H1 (cell line): ENCODE results near the gene CBLL1. TPM values are rescaled to one million over a fixed set of nuclear protein-coding genes. Genes with fewer than 3 reads are reported as not detected.

ENCODE experiments used
- CTCF ChIA-PET: fragments of 300-600 bp; sonication (Branson Sonifier 250); formaldehyde crosslinking; loops from one replicate; lab custom pipeline; 2021; ENCODE audit not compliant: partially characterized antibody; lab: Charles Lee
- POLR2A ChIA-PET: fragments of 300-600 bp; sonication (Branson Sonifier 250); formaldehyde crosslinking; loops from one replicate; lab custom pipeline; 2021; ENCODE audit warnings: inconsistent platforms; ENCODE audit not compliant: partially characterized antibody; lab: Charles Lee
- DNase-seq, 2 experiments: peaks; one replicate each; pipeline versions ENCODE4 v3.0.0 to v3.0.0-alpha.2; 2010 to 2022; ENCODE audit warnings: low spot score in 2 of 2, low read depth in 1 of 2, mixed read lengths in 1 of 2
- FAIRE-seq: peaks from 2 replicates; lab custom pipeline; 2011; peaks lifted over from hg19 to GRCh38; lab: Jason Lieb, UNC
- H2AFZ ChIP-seq: 2 replicates; pipeline ENCODE4 v1.8.1; 2012; ENCODE audit warnings: low read length, inconsistent platforms
- H2AK5ac ChIP-seq: 2 replicates; pipeline ENCODE4 v1.6.1; 2013; ENCODE audit warnings: low read depth, low read length
- H2BK120ac ChIP-seq: replicated peaks from 2 replicates; pipeline ENCODE3; 2013; ENCODE audit warnings: low read depth, low read length, inconsistent platforms
- H2BK12ac ChIP-seq: 2 replicates; pipeline ENCODE4 v1.6.1; 2013; ENCODE audit warnings: low read depth, low read length
- H2BK15ac ChIP-seq: 2 replicates; pipeline ENCODE4 v1.6.1; 2013; ENCODE audit warnings: low read length
- H2BK20ac ChIP-seq: 2 replicates; pipeline ENCODE4 v1.6.1; 2013; ENCODE audit warnings: low read length
- H2BK5ac ChIP-seq: 2 replicates; pipeline ENCODE4 v1.6.1; 2013; ENCODE audit warnings: low read depth, low read length
- H3K14ac ChIP-seq: 2 replicates; pipeline ENCODE4 v1.6.1; 2013; ENCODE audit warnings: inconsistent platforms; ENCODE audit not compliant: insufficient read length
- H3K18ac ChIP-seq: 2 replicates; pipeline ENCODE4 v1.6.1; 2013; ENCODE audit warnings: low read length; ENCODE audit errors: extremely low read depth
- H3K23ac ChIP-seq: 2 replicates; pipeline ENCODE4 v1.6.1; 2013; ENCODE audit warnings: inconsistent platforms; ENCODE audit not compliant: insufficient read length
- H3K23me2 ChIP-seq: 2 replicates; pipeline ENCODE4 v1.6.1; 2013; ENCODE audit warnings: low read depth, low read length
- H3K27ac ChIP-seq: 2 replicates; pipeline ENCODE4 v1.6.1; 2011; ENCODE audit warnings: low read depth, low read length, inconsistent platforms
- H3K27me3 ChIP-seq, 4 experiments: replicated peaks in 1 of 4; 1 replicate in 1 of 4; 2 replicates in 3 of 4; pipeline versions ENCODE4 v1.6.1 to v1.8.1; 2011 to 2013; ENCODE audit warnings: low read length in 3 of 4, mild to moderate bottlenecking in 3 of 4, inconsistent platforms in 2 of 4, mixed read lengths in 2 of 4, moderate library complexity in 1 of 4; ENCODE audit not compliant: control insufficient read depth in 3 of 4, insufficient read depth in 3 of 4; ENCODE audit errors: extremely low read depth in 1 of 4
- H3K36me3 ChIP-seq, 4 experiments: 2 replicates each; pipeline versions ENCODE4 v1.6.1 to v1.8.1; 2011 to 2013; ENCODE audit warnings: mild to moderate bottlenecking in 4 of 4, low read length in 3 of 4, moderate library complexity in 2 of 4, control low read depth in 1 of 4, inconsistent platforms in 1 of 4; ENCODE audit not compliant: insufficient read depth in 4 of 4, control insufficient read depth in 2 of 4
- H3K4ac ChIP-seq: replicated peaks from 2 replicates; pipeline ENCODE3; 2013; ENCODE audit warnings: low read length, low read depth, mixed read lengths, inconsistent platforms; ENCODE audit not compliant: insufficient read length
- H3K4me1 ChIP-seq, 4 experiments: replicated peaks in 1 of 4; 1 replicate in 1 of 4; 2 replicates in 3 of 4; pipeline versions ENCODE4 v1.6.1 to v1.8.1; 2011 to 2013; ENCODE audit warnings: low read length in 3 of 4, inconsistent platforms in 2 of 4, mixed read lengths in 1 of 4; ENCODE audit not compliant: insufficient read depth in 4 of 4, control insufficient read depth in 3 of 4
- H3K4me2 ChIP-seq, 2 experiments: 2 replicates each; pipeline versions ENCODE4 v1.6.1 to v1.8.1; 2011 to 2013; ENCODE audit warnings: low read depth in 2 of 2, low read length in 2 of 2, control low read depth in 1 of 2, inconsistent platforms in 1 of 2, mild to moderate bottlenecking in 1 of 2; ENCODE audit not compliant: insufficient read depth in 1 of 2
- H3K4me3 ChIP-seq, 4 experiments: fragments of 200-600, 300-600 bp in 1 of 4; sonication (generic), shearing (Covaris generic), sonication (Bioruptor Twin) in 1 of 4; 2 replicates each; pipeline versions ENCODE4 v1.5.1 to v1.8.1; 2011 to 2016; ENCODE audit warnings: low read length in 4 of 4, low read depth in 3 of 4, control low read depth in 2 of 4, inconsistent platforms in 2 of 4, mild to moderate bottlenecking in 2 of 4, mixed read lengths in 1 of 4, moderate library complexity in 1 of 4; ENCODE audit not compliant: insufficient read depth in 2 of 4; ENCODE audit errors: extremely low read depth in 1 of 4
- H3K56ac ChIP-seq: replicated peaks from 2 replicates; pipeline ENCODE3; 2013; ENCODE audit warnings: low read depth, mild to moderate bottlenecking, mixed read lengths, low read length, inconsistent platforms; ENCODE audit not compliant: insufficient read length
- H3K79me1 ChIP-seq: 2 replicates; pipeline ENCODE4 v1.6.1; 2013; ENCODE audit warnings: low read depth, low read length, control low read depth
- H3K79me2 ChIP-seq, 2 experiments: 2 replicates each; pipeline versions ENCODE4 v1.6.1 to v1.8.1; 2012 to 2013; ENCODE audit warnings: low read length in 2 of 2, mild to moderate bottlenecking in 2 of 2, inconsistent platforms in 1 of 2; ENCODE audit not compliant: insufficient read depth in 2 of 2, control insufficient read depth in 1 of 2
- H3K9ac ChIP-seq, 4 experiments: replicated peaks in 1 of 4; 1 replicate in 1 of 4; 2 replicates in 3 of 4; pipeline versions ENCODE4 v1.6.1 to v1.8.1; 2011 to 2013; ENCODE audit warnings: low read depth in 3 of 4, low read length in 3 of 4, control low read depth in 2 of 4, mild to moderate bottlenecking in 2 of 4, moderate library complexity in 2 of 4, inconsistent platforms in 1 of 4; ENCODE audit errors: extremely low read depth in 1 of 4
- H3K9me3 ChIP-seq, 2 experiments: 2 replicates each; pipeline versions ENCODE4 v1.6.1 to v1.8.1; 2012 to 2013; ENCODE audit warnings: mild to moderate bottlenecking in 2 of 2, moderate library complexity in 2 of 2, control low read depth in 1 of 2, inconsistent platforms in 1 of 2, low read depth in 1 of 2, low read length in 1 of 2, mixed read lengths in 1 of 2; ENCODE audit not compliant: insufficient read depth in 2 of 2
- H4K20me1 ChIP-seq, 2 experiments: replicated peaks in 1 of 2; 2 replicates each; pipeline versions ENCODE3 to v1.8.1; 2011 to 2013; ENCODE audit warnings: inconsistent platforms in 2 of 2, low read length in 2 of 2, mild to moderate bottlenecking in 1 of 2; ENCODE audit not compliant: insufficient read depth in 2 of 2, control insufficient read depth in 1 of 2
- H4K5ac ChIP-seq: 2 replicates; pipeline ENCODE4 v1.6.1; 2013; ENCODE audit warnings: low read length, low read depth, mixed read lengths, inconsistent platforms; ENCODE audit not compliant: insufficient read length
- H4K8ac ChIP-seq: 2 replicates; pipeline ENCODE4 v1.8.0; 2013; ENCODE audit warnings: mild to moderate bottlenecking, moderate library complexity, low read length, inconsistent platforms; ENCODE audit not compliant: insufficient read depth; ENCODE audit errors: extremely low read depth
- H4K91ac ChIP-seq: replicated peaks from 2 replicates; pipeline ENCODE3; 2013; ENCODE audit warnings: low read length, mixed read lengths, inconsistent platforms; ENCODE audit not compliant: insufficient read length
- ASH2L ChIP-seq: fragments of 200-600, 300-600 bp; sonication (generic); IDR thresholded peaks from one replicate; pipeline ENCODE4 v1.7.1; 2017; ENCODE audit warnings: low read length
- NRF1 ChIP-seq: IDR thresholded peaks from 2 replicates; pipeline ENCODE4 v1.6.1; 2011; ENCODE audit warnings: mild to moderate bottlenecking, low read depth, low read length, improper control_type of control experiment
- POLR2AphosphoS5 ChIP-seq: IDR thresholded peaks from 2 replicates; pipeline ENCODE4 v1.6.1; 2011; ENCODE audit warnings: low read depth, low read length
- RBBP5 ChIP-seq: IDR thresholded peaks from 2 replicates; pipeline ENCODE4 v1.7.1; 2012; ENCODE audit warnings: low read depth, mild to moderate bottlenecking, inconsistent platforms, low read length, moderate library complexity, borderline replicate concordance
- RNF2 ChIP-seq: fragments of 200-900, 300-1000 bp; sonication (generic); IDR thresholded peaks from 2 replicates; pipeline ENCODE4 v1.7.1; 2016; ENCODE audit warnings: borderline replicate concordance, low read depth, mild to moderate bottlenecking, antibody characterized with exemption, low read length; ENCODE audit not compliant: poor library complexity, severe bottlenecking; ENCODE audit errors: missing control alignments
- RXRA ChIP-seq: IDR thresholded peaks from 2 replicates; pipeline ENCODE4 v1.6.1; 2011; ENCODE audit warnings: low read depth, mild to moderate bottlenecking, low read length, moderate library complexity; ENCODE audit not compliant: insufficient read depth
- SP4 ChIP-seq: IDR thresholded peaks from 2 replicates; pipeline ENCODE4 v1.6.1; 2012; ENCODE audit warnings: low read length, inconsistent platforms
- WGBS, 2 experiments: shearing (Covaris generic) in 1 of 2; methylation state at CpG; one replicate each; pipeline versions ENCODE4 v1.1.6 to v1.1.7; 2013 to 2015; ENCODE audit warnings: low lambda C conversion rate in 2 of 2, mixed read lengths in 2 of 2, inconsistent platforms in 1 of 2, low coverage in 1 of 2, missing lambda C conversion rate in 1 of 2; ENCODE audit not compliant: insufficient replicate concordance in 2 of 2, insufficient coverage in 1 of 2, insufficient read length in 1 of 2; ENCODE audit errors: extremely low coverage in 1 of 2, missing lambda C conversion rate in 1 of 2; 5-methylcytosine and 5-hydroxymethylcytosine counted together
- polyA plus RNA-seq, 7 experiments: library from polyadenylated mRNA; depleted of rRNA in 3 of 7; stranded (reverse) in 5 of 7; unstranded in 2 of 7; fragments of >200 nt in 5 of 7; fragments of 200-250 nt in 2 of 7; gene quantifications; 1 replicate in 5 of 7; 2 replicates in 1 of 7; 4 replicates in 1 of 7; pipeline versions ENCODE4 v1.2.1 to v1.2.3, GENCODE V29; 2011 to 2013; ENCODE audit warnings: missing spikeins in 2 of 7, mixed read lengths in 2 of 7
- total RNA-seq: library from RNA; stranded (reverse); fragmentation: NEBNext Ultra II Directional; extraction: Animal tissue kit (Norgen Biotek cat#: 25700); gene quantifications from 2 replicates; pipeline ENCODE4 v1.2.1, GENCODE V29; 2021
- TF ChIP-seq, protein P1 (sequence below): IDR thresholded peaks from 2 replicates; pipeline ENCODE4 v1.6.1; 2012; ENCODE audit warnings: low read length, inconsistent platforms

Gene CBLL1
- total and polyA plus RNA-seq, 2 of the 8 experiments (the other 6 are each of a cell fraction or from before 2014, with no cell fraction given), result 27.0 to 34.0 TPM

DNA sequence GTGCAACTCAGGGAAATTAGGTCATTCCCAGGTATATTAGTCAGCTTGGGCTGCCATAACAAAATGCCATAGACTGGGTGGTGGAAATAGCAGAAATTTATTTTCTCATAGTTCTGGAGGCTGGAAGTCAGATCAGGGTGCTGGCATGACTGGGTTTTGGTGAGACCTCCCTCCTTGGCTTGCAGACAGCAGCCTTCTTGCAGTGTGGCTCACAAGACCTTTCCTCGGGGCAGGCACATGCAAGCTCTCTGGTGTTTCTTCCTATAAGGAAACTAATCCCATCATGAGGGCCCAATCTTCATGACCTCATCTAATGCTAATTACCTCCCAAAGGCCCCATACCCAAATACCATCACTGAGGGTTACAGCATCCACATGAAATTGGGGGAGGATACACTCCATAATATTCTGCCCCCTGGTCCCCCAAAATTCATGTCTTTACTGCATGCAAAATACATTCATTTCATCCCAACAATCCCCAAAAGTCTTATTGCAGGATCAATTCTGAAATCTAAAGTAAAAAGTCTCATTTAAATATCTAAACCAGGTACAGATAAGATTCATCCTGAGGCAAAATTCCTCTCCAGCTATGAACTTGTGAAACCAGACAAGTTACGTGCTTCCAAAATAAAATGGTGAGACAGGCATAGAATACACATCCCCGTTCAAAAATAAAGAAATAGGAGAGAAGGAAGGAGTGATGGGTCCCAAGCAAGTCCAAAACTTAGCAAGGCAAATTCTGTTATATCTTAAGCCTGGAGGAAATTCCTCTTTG, 17.4 kb upstream of the CBLL1 start:
- no peak overlapping the region for H4K8ac ChIP-seq
- H3K4ac ChIP-seq, result no peak overlapping the region
- no peak overlapping the region for H2AK5ac ChIP-seq
- H2BK5ac ChIP-seq, result no peak overlapping the region
- H2BK120ac ChIP-seq, result no peak overlapping the region
- WGBS, 2 experiments, result 86% methylated on average over 3 of the region's 3 CpGs; no CpG with 5 or more reads in 1 of the 2 experiments
- POLR2A ChIA-PET, result interaction anchor here (0.6 kb wide), 1 partner anchor 243 kb away, joined by 3 read pairs; no protein-coding TSS in a partner anchor
- no peak overlapping the region for H3K23ac ChIP-seq
- H4K91ac ChIP-seq, result no peak overlapping the region
- CTCF ChIA-PET, result interaction anchor here (0.6 to 4.2 kb wide), 11 partner anchors 15 to 588 kb away, joined by 3 to 30 read pairs (median 3); partner anchors contain the start of genes BCAP29, CBLL1, COG5 and DUS4L
- H3K79me1 ChIP-seq, result no peaks in the 10 kb centered on the region
- H3K9ac ChIP-seq, result no peak overlapping the region
- no peaks in the 10 kb centered on the region for H3K27me3 ChIP-seq
- H4K20me1 ChIP-seq, result no peaks in the 10 kb centered on the region
- DNase-seq (no peak), FAIRE-seq (no peak)
- no peaks in the 10 kb centered on the region for H3K9me3 ChIP-seq
- peak overlapping the region; percentile 76; the same call in 1 of the 2 replicates for H2AFZ ChIP-seq
- no peak overlapping the region for H2BK20ac ChIP-seq
- H3K14ac ChIP-seq, result no peak overlapping the region
- no peak overlapping the region for H2BK12ac ChIP-seq
- no peaks in the 10 kb centered on the region for H3K23me2 ChIP-seq
- H3K27ac ChIP-seq, result no peak overlapping the region
- H2BK15ac ChIP-seq, result no peak overlapping the region
- H3K4me2 ChIP-seq, result no peak overlapping the region
- no peak overlapping the region for H3K56ac ChIP-seq
- H3K4me3 ChIP-seq, result no peak overlapping the region
- no peaks in the 10 kb centered on the region for H3K4me1 ChIP-seq
- H3K36me3 ChIP-seq, result no peaks in the 10 kb centered on the region
- no peaks in the 10 kb centered on the region for H3K79me2 ChIP-seq
- no peak overlapping the region for H4K5ac ChIP-seq
- no peak overlapping the region for H3K18ac ChIP-seq
- TF ChIP-seq ASH2L (no peak), SP4 (no peak), RXRA (no peak), RNF2 (no peak), POLR2AphosphoS5 (no peak), RBBP5 (no peak), NRF1 (no peak)
- TF ChIP-seq, protein P1, sequence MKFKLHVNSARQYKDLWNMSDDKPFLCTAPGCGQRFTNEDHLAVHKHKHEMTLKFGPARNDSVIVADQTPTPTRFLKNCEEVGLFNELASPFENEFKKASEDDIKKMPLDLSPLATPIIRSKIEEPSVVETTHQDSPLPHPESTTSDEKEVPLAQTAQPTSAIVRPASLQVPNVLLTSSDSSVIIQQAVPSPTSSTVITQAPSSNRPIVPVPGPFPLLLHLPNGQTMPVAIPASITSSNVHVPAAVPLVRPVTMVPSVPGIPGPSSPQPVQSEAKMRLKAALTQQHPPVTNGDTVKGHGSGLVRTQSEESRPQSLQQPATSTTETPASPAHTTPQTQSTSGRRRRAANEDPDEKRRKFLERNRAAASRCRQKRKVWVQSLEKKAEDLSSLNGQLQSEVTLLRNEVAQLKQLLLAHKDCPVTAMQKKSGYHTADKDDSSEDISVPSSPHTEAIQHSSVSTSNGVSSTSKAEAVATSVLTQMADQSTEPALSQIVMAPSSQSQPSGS, result no peak
